Liver (tissue), 3 donors: ENCODE measurements around the gene UBALD2.

Source experiments
- ATF3 ChIP-seq: IDR thresholded peaks from 2 replicates; pipeline ENCODE4 v1.6.1; 2016; ENCODE audit warnings: antibody characterized with exemption
- CTCF ChIP-seq: fragments of 150-350 bp; IDR thresholded peaks from 2 replicates; pipeline ENCODE4 v1.5.1; 2017; ENCODE audit warnings: improper control_type of control experiment, low read depth, low read length; ENCODE audit not compliant: missing input control
- EGR1 ChIP-seq, 2 donors: IDR thresholded peaks; 2 replicates each; pipeline ENCODE4 v1.6.1; 2016 to 2018; ENCODE audit warnings: antibody characterized with exemption in 2 of 2, low read depth in 2 of 2
- GABPA ChIP-seq, 2 donors: IDR thresholded peaks in 1 of 2; conservative IDR thresholded peaks in 1 of 2; 2 replicates each; pipeline ENCODE4 v1.6.1; 2016; ENCODE audit warnings: antibody characterized with exemption in 2 of 2, mild to moderate bottlenecking in 1 of 2, moderate library complexity in 1 of 2
- RAD21 ChIP-seq, 2 donors: IDR thresholded peaks; 2 replicates each; pipeline ENCODE4 v1.6.1; 2016; ENCODE audit warnings: antibody characterized with exemption in 2 of 2, mild to moderate bottlenecking in 2 of 2
- SP1 ChIP-seq: IDR thresholded peaks from 2 replicates; pipeline ENCODE4 v1.6.1; 2018; ENCODE audit warnings: antibody characterized with exemption, mild to moderate bottlenecking
- YY1 ChIP-seq: IDR thresholded peaks from 2 replicates; pipeline ENCODE4 v1.6.1; 2016; ENCODE audit warnings: antibody characterized with exemption, mild to moderate bottlenecking
- ZBTB33 ChIP-seq: IDR thresholded peaks from 2 replicates; pipeline ENCODE4 v1.6.1; 2016; ENCODE audit warnings: antibody characterized with exemption
- TF ChIP-seq, protein P1 (sequence below): IDR thresholded peaks from 2 replicates; pipeline ENCODE4 v1.6.1; 2016; ENCODE audit warnings: antibody characterized with exemption
- TF ChIP-seq, protein P2 (sequence below): IDR thresholded peaks from 2 replicates; pipeline ENCODE4 v1.6.1; 2016; ENCODE audit warnings: antibody characterized with exemption, mild to moderate bottlenecking
- donor health status: healthy.
- donor health status: healthy.

GRCh38 chr17:76250141-76250540, 15.0 kb upstream of the UBALD2 start:
- TF ChIP-seq, protein P1, sequence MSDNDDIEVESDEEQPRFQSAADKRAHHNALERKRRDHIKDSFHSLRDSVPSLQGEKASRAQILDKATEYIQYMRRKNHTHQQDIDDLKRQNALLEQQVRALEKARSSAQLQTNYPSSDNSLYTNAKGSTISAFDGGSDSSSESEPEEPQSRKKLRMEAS, result no peak
- no peak for TF ChIP-seq CTCF
- TF ChIP-seq YY1, result no peak
- no peak for TF ChIP-seq RAD21 (IDR thresholded peaks at IDR 0.05)
- no peak for TF ChIP-seq GABPA (IDR thresholded peaks at IDR 0.05 in 1 of 2, conservative IDR thresholded peaks at IDR 0.05 in 1 of 2)
- no peak for TF ChIP-seq SP1
- TF ChIP-seq EGR1 (IDR thresholded peaks at IDR 0.05; ENCODE audit: low read depth in 2 of 2), result no peak
- TF ChIP-seq, protein P2, sequence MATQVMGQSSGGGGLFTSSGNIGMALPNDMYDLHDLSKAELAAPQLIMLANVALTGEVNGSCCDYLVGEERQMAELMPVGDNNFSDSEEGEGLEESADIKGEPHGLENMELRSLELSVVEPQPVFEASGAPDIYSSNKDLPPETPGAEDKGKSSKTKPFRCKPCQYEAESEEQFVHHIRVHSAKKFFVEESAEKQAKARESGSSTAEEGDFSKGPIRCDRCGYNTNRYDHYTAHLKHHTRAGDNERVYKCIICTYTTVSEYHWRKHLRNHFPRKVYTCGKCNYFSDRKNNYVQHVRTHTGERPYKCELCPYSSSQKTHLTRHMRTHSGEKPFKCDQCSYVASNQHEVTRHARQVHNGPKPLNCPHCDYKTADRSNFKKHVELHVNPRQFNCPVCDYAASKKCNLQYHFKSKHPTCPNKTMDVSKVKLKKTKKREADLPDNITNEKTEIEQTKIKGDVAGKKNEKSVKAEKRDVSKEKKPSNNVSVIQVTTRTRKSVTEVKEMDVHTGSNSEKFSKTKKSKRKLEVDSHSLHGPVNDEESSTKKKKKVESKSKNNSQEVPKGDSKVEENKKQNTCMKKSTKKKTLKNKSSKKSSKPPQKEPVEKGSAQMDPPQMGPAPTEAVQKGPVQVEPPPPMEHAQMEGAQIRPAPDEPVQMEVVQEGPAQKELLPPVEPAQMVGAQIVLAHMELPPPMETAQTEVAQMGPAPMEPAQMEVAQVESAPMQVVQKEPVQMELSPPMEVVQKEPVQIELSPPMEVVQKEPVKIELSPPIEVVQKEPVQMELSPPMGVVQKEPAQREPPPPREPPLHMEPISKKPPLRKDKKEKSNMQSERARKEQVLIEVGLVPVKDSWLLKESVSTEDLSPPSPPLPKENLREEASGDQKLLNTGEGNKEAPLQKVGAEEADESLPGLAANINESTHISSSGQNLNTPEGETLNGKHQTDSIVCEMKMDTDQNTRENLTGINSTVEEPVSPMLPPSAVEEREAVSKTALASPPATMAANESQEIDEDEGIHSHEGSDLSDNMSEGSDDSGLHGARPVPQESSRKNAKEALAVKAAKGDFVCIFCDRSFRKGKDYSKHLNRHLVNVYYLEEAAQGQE, result no peak
- TF ChIP-seq ATF3, result no peak
- no peak for TF ChIP-seq ZBTB33
